Thoracic aorta (tissue), 2 donors: ENCODE measurements around the gene AKR7A2. TPM values are rescaled to one million over a fixed set of nuclear protein-coding genes. Genes with fewer than 3 reads are reported as not detected.

Experiments
- ATAC-seq: fragments of 150-250 bp; one replicate; pipeline ENCODE4 v1.8.0; 2017; ENCODE audit warnings: low read depth; ENCODE audit not compliant: insufficient number of reproducible peaks, low FRiP score
- DNase-seq: peaks from one replicate; pipeline ENCODE4 v3.0.0-alpha.2; 2020; ENCODE audit warnings: low spot score
- H3K27ac ChIP-seq, 2 donors: fragments of 200-600 bp; sonication (generic); 1 replicate in 1 of 2; 2 replicates in 1 of 2; pipeline ENCODE4 v1.5.1; 2016; ENCODE audit warnings: mild to moderate bottlenecking in 2 of 2, moderate library complexity in 2 of 2
- H3K27me3 ChIP-seq: fragments of 200-600 bp; sonication (generic); replicated peaks from 2 replicates; pipeline ENCODE4 v1.6.0; 2016; ENCODE audit warnings: mild to moderate bottlenecking; ENCODE audit not compliant: insufficient read depth
- H3K36me3 ChIP-seq: fragments of 200-600 bp; sonication (generic); one replicate; pipeline ENCODE4 v1.5.1; 2016
- H3K4me1 ChIP-seq, 2 donors: fragments of 200-600 bp; sonication (generic); 1 replicate in 1 of 2; 2 replicates in 1 of 2; pipeline versions ENCODE4 v1.5.1 to v1.6.0; 2016; ENCODE audit warnings: low read depth in 2 of 2, mild to moderate bottlenecking in 1 of 2; ENCODE audit not compliant: control insufficient read depth in 1 of 2
- H3K4me3 ChIP-seq: fragments of 200-600 bp; sonication (generic); 2 replicates; pipeline ENCODE4 v1.5.1; 2016; ENCODE audit warnings: mild to moderate bottlenecking
- H3K9me3 ChIP-seq: fragments of 200-600 bp; sonication (generic); 2 replicates; pipeline ENCODE4 v1.5.1; 2016
- CTCF ChIP-seq: fragments of 200-600 bp; sonication (generic); IDR thresholded peaks from one replicate; pipeline ENCODE4 v1.5.1; 2019; ENCODE audit warnings: antibody characterized with exemption
- total RNA-seq, 2 donors: library from RNA; depleted of rRNA; stranded (reverse); fragments of >200 nt; gene quantifications; one replicate each; pipeline versions ENCODE4 v1.1.0 to v1.2.3, GENCODE V29; 2016

Gene AKR7A2
- total RNA-seq, 2 donors from 2014 or later = 67.1 to 71.5 TPM

GRCh38 chr1:19325958-19326747 is 14.2 kb upstream of the AKR7A2 start:
- H3K4me3 ChIP-seq = no peak overlapping the region
- no peaks in the 10 kb centered on the region for H3K9me3 ChIP-seq
- H3K27ac ChIP-seq = no peak overlapping the region
- DNase-seq (no peak), ATAC-seq (no peak)
- TF ChIP-seq CTCF = no peak
- H3K27me3 ChIP-seq = no peaks in the 10 kb centered on the region
- no peaks in the 10 kb centered on the region for H3K4me1 ChIP-seq
- H3K36me3 ChIP-seq = peaks cover 36% of the 10 kb centered on the region

GRCh38 chr1:19325368-19325957 is 13.5 kb upstream of the AKR7A2 start:
- DNase-seq (no peak), ATAC-seq (no peak)
- Histone ChIP-seq H3K4me1 (no peaks in the 10 kb centered on the region), H3K27ac (no peak overlapping the region), H3K27me3 (no peaks in the 10 kb centered on the region), H3K4me3 (no peak overlapping the region), H3K9me3 (no peaks in the 10 kb centered on the region), H3K36me3 (peaks cover 36% of the 10 kb centered on the region)
- TF ChIP-seq CTCF = no peak

- no peak for TF ChIP-seq CTCF
Measured at GRCh38 chr1:19324665-19324990, 12.7 kb upstream of the AKR7A2 start.

GRCh38 chr1:19323987-19324664 is 12.2 kb upstream of the AKR7A2 start:
- Histone ChIP-seq H3K27ac (no peak overlapping the region), H3K27me3 (no peaks in the 10 kb centered on the region), H3K4me1 (no peaks in the 10 kb centered on the region), H3K4me3 (no peak overlapping the region), H3K9me3 (no peaks in the 10 kb centered on the region), H3K36me3 (peaks cover 32% of the 10 kb centered on the region)
- DNase-seq = no peak
- TF ChIP-seq CTCF = no peak
- no peak for ATAC-seq

More at GRCh38 chr1:19324665-19324990, 12.7 kb upstream of the AKR7A2 start:
- ATAC-seq (no peak), DNase-seq (no peak)
- Histone ChIP-seq H3K27me3 (no peaks in the 10 kb centered on the region), H3K4me3 (no peak overlapping the region), H3K4me1 (no peaks in the 10 kb centered on the region), H3K36me3 (peaks cover 32% of the 10 kb centered on the region), H3K27ac (no peak overlapping the region), H3K9me3 (no peaks in the 10 kb centered on the region)

- Histone ChIP-seq H3K4me3 (no peak overlapping the region), H3K4me1 (no peaks in the 10 kb centered on the region), H3K9me3 (no peaks in the 10 kb centered on the region), H3K27me3 (no peaks in the 10 kb centered on the region), H3K36me3 (peaks cover 30% of the 10 kb centered on the region), H3K27ac (no peak overlapping the region)
- TF ChIP-seq CTCF = no peak
- ATAC-seq = no peak
- no peak for DNase-seq
Measured at GRCh38 chr1:19322481-19322880, 10.5 kb upstream of the AKR7A2 start.
